GM23248 (cell line): ENCODE results near the gene BEAN1. TPM values are rescaled to one million over a fixed set of nuclear protein-coding genes. Genes with fewer than 3 reads are reported as not detected.

ENCODE experiments used
- DNase-seq: peaks from one replicate; pipeline ENCODE4 v3.0.0-alpha.2; 2015
- H2AFZ ChIP-seq: fragments of 200-600 bp; sonication (generic); 2 replicates; pipeline ENCODE4 v1.6.1; 2016; ENCODE audit warnings: antibody characterized with exemption
- H3F3A ChIP-seq: fragments of 200-600 bp; sonication (generic); 2 replicates; pipeline ENCODE4 v1.6.1; 2016; ENCODE audit warnings: mild to moderate bottlenecking, antibody characterized with exemption, mixed run types; ENCODE audit not compliant: insufficient read depth
- H3K27ac ChIP-seq: fragments of 200-600 bp; sonication (generic); 2 replicates; pipeline ENCODE4 v1.5.1; 2016; ENCODE audit warnings: mild to moderate bottlenecking
- H3K27me3 ChIP-seq: fragments of 200-600 bp; sonication (generic); replicated peaks from 2 replicates; pipeline ENCODE4 v1.6.1; 2016; ENCODE audit warnings: mild to moderate bottlenecking; ENCODE audit not compliant: insufficient read depth
- H3K36me3 ChIP-seq: fragments of 200-600 bp; sonication (generic); 2 replicates; pipeline ENCODE4 v1.6.1; 2016; ENCODE audit warnings: low read depth, mild to moderate bottlenecking
- H3K4me1 ChIP-seq: fragments of 200-600 bp; sonication (generic); 2 replicates; pipeline ENCODE4 v1.6.1; 2016; ENCODE audit warnings: mild to moderate bottlenecking; ENCODE audit not compliant: insufficient read depth
- H3K4me2 ChIP-seq: fragments of 200-600 bp; sonication (generic); one replicate; pipeline ENCODE4 v1.6.1; 2016; ENCODE audit warnings: mild to moderate bottlenecking; ENCODE audit not compliant: unreplicated experiment
- H3K4me3 ChIP-seq: fragments of 200-600 bp; sonication (generic); 2 replicates; pipeline ENCODE4 v1.5.1; 2016; ENCODE audit warnings: mild to moderate bottlenecking
- H3K79me2 ChIP-seq: fragments of 200-600 bp; sonication (generic); 2 replicates; pipeline ENCODE4 v1.6.1; 2016; ENCODE audit warnings: mild to moderate bottlenecking; ENCODE audit not compliant: insufficient read depth
- H3K9ac ChIP-seq: fragments of 200-600 bp; sonication (generic); 2 replicates; pipeline ENCODE4 v1.6.1; 2016; ENCODE audit warnings: mild to moderate bottlenecking
- H3K9me2 ChIP-seq: fragments of 200-600 bp; sonication (generic); 2 replicates; pipeline ENCODE4 v1.6.1; 2016; ENCODE audit warnings: mixed run types, mild to moderate bottlenecking, moderate library complexity; ENCODE audit not compliant: insufficient read depth
- H3K9me3 ChIP-seq: fragments of 200-600 bp; sonication (generic); one replicate; pipeline ENCODE4 v1.6.1; 2017; ENCODE audit warnings: low read depth
- H4K20me1 ChIP-seq: fragments of 200-600 bp; sonication (generic); 2 replicates; pipeline ENCODE4 v1.6.0; 2016; ENCODE audit not compliant: insufficient read depth
- EZH2 ChIP-seq: fragments of 200-600 bp; sonication (generic); IDR thresholded peaks from 2 replicates; pipeline ENCODE4 v1.6.1; 2018; ENCODE audit warnings: antibody characterized with exemption, mild to moderate bottlenecking; ENCODE audit not compliant: insufficient read depth, poor library complexity, severe bottlenecking
- EZH2phosphoT487 ChIP-seq: fragments of 200-600 bp; sonication (generic); IDR thresholded peaks from 2 replicates; pipeline ENCODE4 v1.6.1; 2018; ENCODE audit warnings: antibody characterized with exemption, moderate library complexity, mild to moderate bottlenecking, low read depth; ENCODE audit not compliant: insufficient read depth
- WGBS, 2 experiments: methylation state at CpG; one replicate each; pipeline ENCODE4 v1.1.6; 2015 to 2017; ENCODE audit warnings: low lambda C conversion rate in 2 of 2, low coverage in 1 of 2; ENCODE audit errors: missing lambda C conversion rate in 2 of 2; 5-methylcytosine and 5-hydroxymethylcytosine counted together
- in situ Hi-C: fragments of 300-500 bp; cut with MboI; formaldehyde crosslinking; loops from 2 replicates; pipeline ENCODE4 v1.15.0; 2020
- polyA plus RNA-seq: library from polyadenylated mRNA; unstranded; fragments of >200 nt; fragmentation: Nextera tagmentation; extraction: Ambion mirVana; gene quantifications from 2 replicates; pipeline ENCODE4 v1.2.1, GENCODE V29; 2016
- total RNA-seq: library from RNA; depleted of rRNA; stranded (reverse); fragments of >200 nt; shearing (Covaris generic); gene quantifications from 2 replicates; pipeline ENCODE4 v1.2.3, GENCODE V29; 2014

The BEAN1 gene
- total and polyA plus RNA-seq, 2 experiments from 2014 or later, result 0.32 to 0.50 TPM

GRCh38 chr16:66486773-66487579 is 59.9 kb downstream of the BEAN1 start:
- H3K9me3 ChIP-seq, result no peaks in the 10 kb centered on the region
- H3K9ac ChIP-seq, result no peak overlapping the region
- H3K79me2 ChIP-seq, result no peaks in the 10 kb centered on the region
- 53 to 60% methylated on average over 3 of the region's 3 CpGs for WGBS, 2 experiments
- in situ Hi-C loops, result loop anchor here (10.0 kb wide), 1 partner anchor 82 kb away; no protein-coding TSS in a partner anchor
- no peak overlapping the region for H3K4me3 ChIP-seq
- H3K9me2 ChIP-seq, result no peaks in the 10 kb centered on the region
- H2AFZ ChIP-seq, result no peak overlapping the region
- H3K36me3 ChIP-seq, result no peaks in the 10 kb centered on the region
- no peaks in the 10 kb centered on the region for H3K27me3 ChIP-seq
- 0 out of 2 replicates have a peak, but pooled peaks cover 6% of the 10 kb centered on the region for H3F3A ChIP-seq
- H4K20me1 ChIP-seq, result no peaks in the 10 kb centered on the region
- peaks cover 10% of the 10 kb centered on the region for H3K4me1 ChIP-seq
- TF ChIP-seq EZH2 (no peak), EZH2phosphoT487 (no peak)
- peak overlapping the region; percentile 9 for H3K4me2 ChIP-seq
- H3K27ac ChIP-seq, result peak overlapping the region; percentile 10
- DNase-seq, result peak; percentile 88

GRCh38 chr16:66487580-66488275 is 60.6 kb downstream of the BEAN1 start:
- in situ Hi-C loops, result loop anchor here (10.0 kb wide), 1 partner anchor 83 kb away; no protein-coding TSS in a partner anchor
- 82 to 88% methylated on average over 5 of the region's 5 CpGs for whole genome bisulfite sequencing, 2 experiments

GRCh38 chr16:66488505-66488904 is 61.4 kb downstream of the BEAN1 start:
- H3K36me3 ChIP-seq, result no peaks in the 10 kb centered on the region
- WGBS, 2 experiments, result 100% methylated on average over 1 of the region's 1 CpG
- DNase-seq, result no peak
- H3K79me2 ChIP-seq, result no peaks in the 10 kb centered on the region
- no peaks in the 10 kb centered on the region for H4K20me1 ChIP-seq
- H3K9me2 ChIP-seq, result no peaks in the 10 kb centered on the region
- H3K4me2 ChIP-seq, result no peak overlapping the region
- H3K4me1 ChIP-seq, result peaks cover 10% of the 10 kb centered on the region
- no peaks in the 10 kb centered on the region for H3K9me3 ChIP-seq
- H3K27me3 ChIP-seq, result no peaks in the 10 kb centered on the region
- no peak overlapping the region for H3K9ac ChIP-seq
- H3K4me3 ChIP-seq, result no peak overlapping the region
- TF ChIP-seq EZH2 (no peak), EZH2phosphoT487 (no peak)
- H3K27ac ChIP-seq, result no peak overlapping the region
- no peak overlapping the region for H2AFZ ChIP-seq
- 0 out of 2 replicates have a peak, but pooled peaks cover 6% of the 10 kb centered on the region for H3F3A ChIP-seq
- in situ Hi-C loops, result loop anchor here (10.0 kb wide), 1 partner anchor 84 kb away; no protein-coding TSS in a partner anchor

More at GRCh38 chr16:66487580-66488275, 60.6 kb downstream of the BEAN1 start:
- DNase-seq, result peak; percentile 24
- Histone ChIP-seq H3K4me1 (peaks cover 10% of the 10 kb centered on the region), H3K4me2 (no peak overlapping the region), H3K27ac (0 out of 2 replicates have a peak overlapping the region, but pooled peaks have one; percentile 10), H3K4me3 (no peak overlapping the region), H3K9me3 (no peaks in the 10 kb centered on the region), H3K27me3 (no peaks in the 10 kb centered on the region), H4K20me1 (no peaks in the 10 kb centered on the region), H3K36me3 (no peaks in the 10 kb centered on the region), H3K79me2 (no peaks in the 10 kb centered on the region), H2AFZ (no peak overlapping the region), H3F3A (0 out of 2 replicates have a peak, but pooled peaks cover 6% of the 10 kb centered on the region), H3K9me2 (no peaks in the 10 kb centered on the region), H3K9ac (no peak overlapping the region)
- TF ChIP-seq EZH2phosphoT487 (no peak), EZH2 (no peak)

- no peak for DNase-seq
- no peak overlapping the region for H2AFZ ChIP-seq
- TF ChIP-seq EZH2 (no peak), EZH2phosphoT487 (no peak)
- no peaks in the 10 kb centered on the region for H3K9me3 ChIP-seq
- no peaks in the 10 kb centered on the region for H3K79me2 ChIP-seq
- H3K27me3 ChIP-seq, result no peaks in the 10 kb centered on the region
- H4K20me1 ChIP-seq, result no peaks in the 10 kb centered on the region
- no peak overlapping the region for H3K4me3 ChIP-seq
- H3K4me1 ChIP-seq, result peaks cover 10% of the 10 kb centered on the region
- H3K36me3 ChIP-seq, result no peaks in the 10 kb centered on the region
- in situ Hi-C loops, result loop anchor here (10.0 kb wide), 1 partner anchor 85 kb away; no protein-coding TSS in a partner anchor
- 84 to 85% methylated on average over 2 of the region's 2 CpGs for WGBS, 2 experiments
- H3K27ac ChIP-seq, result no peak overlapping the region
- no peak overlapping the region for H3K4me2 ChIP-seq
- H3K9me2 ChIP-seq, result no peaks in the 10 kb centered on the region
- 0 out of 2 replicates have a peak, but pooled peaks cover 6% of the 10 kb centered on the region for H3F3A ChIP-seq
- no peak overlapping the region for H3K9ac ChIP-seq
Observed at GRCh38 chr16:66489385-66489784, 62.3 kb downstream of the BEAN1 start.
